GM12872 (cell line): Measurements from ENCODE around the gene SCRN3.
A peak's percentile ranks its signal among the peaks of the same experiment; 100 is the strongest.

Experiments used
- CTCF ChIP-seq: IDR thresholded peaks from 3 replicates; pipeline ENCODE4 v1.5.1; 2011; ENCODE audit warnings: low read depth, mild to moderate bottlenecking, low read length, moderate library complexity; ENCODE audit not compliant: insufficient read depth

The SCRN3 gene

GRCh38 chr2:174395284-174395968, at the start of gene SCRN3:
TSS of gene SCRN3 (plus strand) at chr2:174395730. CDS start at chr2:174398284, 2,554 bp downstream.
- TF ChIP-seq CTCF: no peak

GRCh38 chr2:174350018-174350417, 45.5 kb upstream of the SCRN3 start:
- peak; percentile 12; the same call in 1 of the 3 replicates for TF ChIP-seq CTCF

GRCh38 chr2:174350593-174351181, 44.8 kb upstream of the SCRN3 start:
- TF ChIP-seq CTCF: no peak

GRCh38 chr2:174353004-174353403, 42.5 kb upstream of the SCRN3 start:
- no peak for TF ChIP-seq CTCF

- TF ChIP-seq CTCF: no peak
Measured at GRCh38 chr2:174356347-174356746, 39.2 kb upstream of the SCRN3 start.

- TF ChIP-seq CTCF: no peak
Measured at GRCh38 chr2:174362949-174363348, 32.6 kb upstream of the SCRN3 start.

- TF ChIP-seq CTCF: no peak
Measured at GRCh38 chr2:174364628-174365027, 30.9 kb upstream of the SCRN3 start.
